Mammary epithelial cell (primary cell): Measurements from ENCODE around the gene KCNMA1.

ENCODE experiments used
- EZH2 ChIP-seq: IDR thresholded peaks from 2 replicates; pipeline ENCODE4 v1.6.1; 2012; ENCODE audit warnings: low read length, inconsistent platforms, borderline replicate concordance
- TF ChIP-seq, protein P1 (sequence below), 2 donors: IDR thresholded peaks in 1 of 2; conservative IDR thresholded peaks in 1 of 2; 2 replicates each; pipeline ENCODE4 v1.5.1; 2011 to 2012; ENCODE audit warnings: inconsistent platforms in 2 of 2, low read length in 2 of 2, mild to moderate bottlenecking in 2 of 2, control low read depth in 1 of 2, low read depth in 1 of 2; ENCODE audit not compliant: insufficient read depth in 1 of 2; ENCODE audit errors: extremely low read depth in 1 of 2

DNA sequence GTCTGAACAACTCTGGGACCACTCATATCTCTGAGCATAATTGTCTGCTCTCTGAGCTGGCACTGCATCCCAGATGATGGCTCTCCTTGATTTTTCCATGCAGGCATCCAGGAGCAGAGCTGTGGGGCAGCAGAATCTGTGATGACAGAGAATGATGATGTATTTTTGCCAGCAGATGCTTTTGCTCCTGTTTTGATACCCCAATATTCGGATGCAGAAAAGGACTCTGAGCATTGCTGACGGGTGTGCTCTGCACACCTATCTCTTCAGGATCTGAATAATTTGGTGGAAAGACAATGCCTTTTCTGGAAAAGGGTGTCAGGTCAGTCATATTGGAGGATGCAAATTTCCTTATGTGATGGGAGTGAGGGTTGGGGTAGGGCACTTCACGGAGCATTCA lies 735.9 kb downstream of the KCNMA1 start:
- TF ChIP-seq, protein P1, sequence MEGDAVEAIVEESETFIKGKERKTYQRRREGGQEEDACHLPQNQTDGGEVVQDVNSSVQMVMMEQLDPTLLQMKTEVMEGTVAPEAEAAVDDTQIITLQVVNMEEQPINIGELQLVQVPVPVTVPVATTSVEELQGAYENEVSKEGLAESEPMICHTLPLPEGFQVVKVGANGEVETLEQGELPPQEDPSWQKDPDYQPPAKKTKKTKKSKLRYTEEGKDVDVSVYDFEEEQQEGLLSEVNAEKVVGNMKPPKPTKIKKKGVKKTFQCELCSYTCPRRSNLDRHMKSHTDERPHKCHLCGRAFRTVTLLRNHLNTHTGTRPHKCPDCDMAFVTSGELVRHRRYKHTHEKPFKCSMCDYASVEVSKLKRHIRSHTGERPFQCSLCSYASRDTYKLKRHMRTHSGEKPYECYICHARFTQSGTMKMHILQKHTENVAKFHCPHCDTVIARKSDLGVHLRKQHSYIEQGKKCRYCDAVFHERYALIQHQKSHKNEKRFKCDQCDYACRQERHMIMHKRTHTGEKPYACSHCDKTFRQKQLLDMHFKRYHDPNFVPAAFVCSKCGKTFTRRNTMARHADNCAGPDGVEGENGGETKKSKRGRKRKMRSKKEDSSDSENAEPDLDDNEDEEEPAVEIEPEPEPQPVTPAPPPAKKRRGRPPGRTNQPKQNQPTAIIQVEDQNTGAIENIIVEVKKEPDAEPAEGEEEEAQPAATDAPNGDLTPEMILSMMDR (conservative IDR thresholded peaks at IDR 0.05 in 1 of 2, IDR thresholded peaks at IDR 0.05 in 1 of 2; ENCODE audit: extremely low read depth in 1 of 2, insufficient read depth in 1 of 2, low read depth in 1 of 2, low read length in 2 of 2): no peak
- TF ChIP-seq EZH2: no peak
